Vagina (tissue), 2 donors: ENCODE data around the gene NUDT3. TPM values are rescaled to one million over a fixed set of nuclear protein-coding genes. Genes with fewer than 3 reads are reported as not detected.

Experiments used
- DNase-seq, 2 donors: peaks; one replicate each; pipeline ENCODE4 v3.0.0-alpha.2; 2017; ENCODE audit errors: extremely low spot score in 2 of 2
- H3K27ac ChIP-seq: fragments of 200-600 bp; sonication (generic); one replicate; pipeline ENCODE4 v1.5.1; 2019
- H3K27me3 ChIP-seq: fragments of 200-600 bp; sonication (generic); one replicate; pipeline ENCODE4 v1.5.1; 2019
- H3K36me3 ChIP-seq, 2 donors: fragments of 200-600 bp; sonication (generic); one replicate each; pipeline ENCODE4 v1.5.1; 2017 to 2019
- H3K4me1 ChIP-seq: fragments of 200-600 bp; sonication (generic); one replicate; pipeline ENCODE4 v1.5.1; 2019
- H3K4me3 ChIP-seq, 2 donors: fragments of 200-600 bp; sonication (generic); 1 replicate in 1 of 2; 2 replicates in 1 of 2; pipeline ENCODE4 v1.5.1; 2016 to 2019
- H3K9me3 ChIP-seq: fragments of 200-600 bp; sonication (generic); one replicate; pipeline ENCODE4 v1.5.1; 2019
- CTCF ChIP-seq, 3 experiments: fragments of 450-650 bp in 2 of 3; fragments of 200-600 bp in 1 of 3; sonication (generic) in 1 of 3; IDR thresholded peaks; one replicate each; pipeline ENCODE4 v1.5.1; 2017 to 2019; ENCODE audit warnings: antibody characterized with exemption in 3 of 3, mild to moderate bottlenecking in 2 of 3, moderate library complexity in 2 of 3
- POLR2A ChIP-seq, 2 donors: fragments of 450-650 bp; IDR thresholded peaks; one replicate each; pipeline ENCODE4 v1.6.1; 2017; ENCODE audit warnings: antibody characterized with exemption in 2 of 2, mild to moderate bottlenecking in 2 of 2, moderate library complexity in 2 of 2
- POLR2AphosphoS5 ChIP-seq, 2 donors: sonication (generic); formaldehyde crosslinking; IDR thresholded peaks; one replicate each; pipeline ENCODE4 v1.9.0; 2017; ENCODE audit warnings: antibody characterized with exemption in 2 of 2, mild to moderate bottlenecking in 2 of 2, low read depth in 1 of 2; ENCODE audit not compliant: insufficient read depth in 1 of 2
- intact Hi-C: fragments of 100-400 bp; cut with DNase I; formaldehyde crosslinking; loops from one replicate; pipeline ENCODE4 v1.15.1; 2023
- microRNA-seq: library from miRNA; unstranded; fragments of <30 nt; microRNA quantifications from one replicate; pipeline ENCODE4, GENCODE V29; 2017; ENCODE audit warnings: borderline number of aligned reads, borderline replicate concordance
- small RNA-seq: library from RNA; depleted of rRNA; stranded (forward); fragments of <200 nt; gene quantifications from one replicate; pipeline ENCODE3, GENCODE V24; 2016
- total RNA-seq: library from RNA; depleted of rRNA; stranded (reverse); fragments of >200 nt; gene quantifications from one replicate; pipeline ENCODE4 v1.2.3, GENCODE V29; 2016

The NUDT3 gene
- total RNA-seq, 1 donor from 2014 or later, result 27.0 TPM

- Histone ChIP-seq H3K4me3 (no peak overlapping the region), H3K4me1 (peaks cover 10% of the 10 kb centered on the region), H3K27me3 (no peaks in the 10 kb centered on the region), H3K36me3 (no peaks in the 10 kb centered on the region), H3K27ac (no peak overlapping the region), H3K9me3 (no peaks in the 10 kb centered on the region)
- DNase-seq, result no peak
- intact Hi-C loops, result loop anchor here (5.0 kb wide), 1 partner anchor 1564 kb away; the partner anchor contains the start of gene CLPS
- TF ChIP-seq POLR2A (IDR thresholded peaks at IDR 0.05) (no peak), CTCF (IDR thresholded peaks at IDR 0.05) (no peak), POLR2AphosphoS5 (IDR thresholded peaks at IDR 0.05; ENCODE audit: insufficient read depth in 1 of 2, low read depth in 1 of 2) (no peak)
Measured at GRCh38 chr6:34232901-34233300, 159.6 kb downstream of the NUDT3 start.

GRCh38 chr6:34231566-34232336 lies 160.7 kb downstream of the NUDT3 start:
- Histone ChIP-seq H3K9me3 (no peaks in the 10 kb centered on the region), H3K4me1 (peaks cover 18% of the 10 kb centered on the region), H3K27me3 (no peaks in the 10 kb centered on the region), H3K36me3 (no peaks in the 10 kb centered on the region), H3K4me3 (no peak overlapping the region), H3K27ac (no peak overlapping the region)
- no peak for DNase-seq
- TF ChIP-seq POLR2AphosphoS5 (IDR thresholded peaks at IDR 0.05; ENCODE audit: insufficient read depth in 1 of 2, low read depth in 1 of 2) (no peak), POLR2A (IDR thresholded peaks at IDR 0.05) (no peak), CTCF (IDR thresholded peaks at IDR 0.05) (no peak)
- intact Hi-C loops, result loop anchor here (5.0 kb wide), 1 partner anchor 1566 kb away; the partner anchor contains the start of gene CLPS

- intact Hi-C loops, result loop anchor here (5.0 kb wide), 1 partner anchor 1566 kb away; the partner anchor contains the start of gene CLPS
- H3K9me3 ChIP-seq, result no peaks in the 10 kb centered on the region
- no peaks in the 10 kb centered on the region for H3K27me3 ChIP-seq
- H3K4me1 ChIP-seq, result peaks cover 16% of the 10 kb centered on the region
- no peak overlapping the region for H3K27ac ChIP-seq
- no peak overlapping the region for H3K4me3 ChIP-seq
- DNase-seq, result no peak
- H3K36me3 ChIP-seq, result no peaks in the 10 kb centered on the region
- TF ChIP-seq POLR2A (IDR thresholded peaks at IDR 0.05) (no peak), POLR2AphosphoS5 (IDR thresholded peaks at IDR 0.05; ENCODE audit: insufficient read depth in 1 of 2, low read depth in 1 of 2) (no peak), CTCF (IDR thresholded peaks at IDR 0.05) (no peak)
Measured at GRCh38 chr6:34230653-34231371, 161.7 kb downstream of the NUDT3 start.

GRCh38 chr6:34229877-34230276 lies 162.6 kb downstream of the NUDT3 start:
- no peak for DNase-seq
- H3K4me1 ChIP-seq, result peaks cover 13% of the 10 kb centered on the region
- no peak overlapping the region for H3K4me3 ChIP-seq
- H3K27me3 ChIP-seq, result no peaks in the 10 kb centered on the region
- TF ChIP-seq POLR2A (IDR thresholded peaks at IDR 0.05) (no peak), CTCF (IDR thresholded peaks at IDR 0.05) (no peak), POLR2AphosphoS5 (IDR thresholded peaks at IDR 0.05; ENCODE audit: insufficient read depth in 1 of 2, low read depth in 1 of 2) (no peak)
- intact Hi-C loops, result loop anchor here (5.0 kb wide), 1 partner anchor 1567 kb away; the partner anchor contains the start of gene CLPS
- no peak overlapping the region for H3K27ac ChIP-seq
- H3K9me3 ChIP-seq, result no peaks in the 10 kb centered on the region
- H3K36me3 ChIP-seq, result no peaks in the 10 kb centered on the region

Small RNA genes within 50 kb of the gene (microRNA-seq; reads per million reads assigned to microRNA genes)
- not detected for gene MIR6835

Small RNA genes within 50 kb of the gene (small RNA-seq; reads per million reads assigned to genes)
- not detected for gene MIR6835

Other genes starting within 250 kb of the NUDT3 start
- gene GRM4, start 246.6 kb downstream of the NUDT3 start, total RNA-seq, result not detected
- 65.6 TPM for gene HMGA1, start 155.8 kb downstream of the NUDT3 start, total RNA-seq
- 22.3 TPM for gene SMIM29, start 143.7 kb downstream of the NUDT3 start, total RNA-seq
- 2,671 TPM for gene RPS10, start 33.4 kb upstream of the NUDT3 start, total RNA-seq
- gene PACSIN1, start 73.4 kb upstream of the NUDT3 start, total RNA-seq, result 0.74 TPM
- not detected for gene SPDEF, start 163.7 kb upstream of the NUDT3 start, total RNA-seq